Measurements from ENCODE around the gene SPON1.

DNA sequence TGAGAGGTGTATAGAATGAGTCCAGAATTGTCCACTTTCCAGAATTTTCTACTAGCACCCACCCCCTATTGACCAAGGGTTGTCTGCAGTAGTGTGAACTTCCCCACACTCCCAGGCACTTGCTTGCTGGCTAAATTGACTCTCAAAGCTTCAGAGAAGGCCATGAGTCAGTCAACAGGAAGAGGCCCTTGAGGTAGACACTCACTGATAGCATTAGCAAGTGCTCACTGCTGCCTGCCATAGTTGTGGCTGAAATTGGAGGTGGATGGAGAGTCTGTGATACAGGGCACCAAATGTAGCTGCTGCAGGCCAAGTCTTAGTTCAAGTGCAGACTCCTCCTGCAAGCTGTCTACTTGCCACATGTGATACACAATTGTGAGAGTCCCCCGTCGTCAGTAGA is 156.8 kb downstream of the SPON1 start:
- TF ChIP-seq, protein P1, sequence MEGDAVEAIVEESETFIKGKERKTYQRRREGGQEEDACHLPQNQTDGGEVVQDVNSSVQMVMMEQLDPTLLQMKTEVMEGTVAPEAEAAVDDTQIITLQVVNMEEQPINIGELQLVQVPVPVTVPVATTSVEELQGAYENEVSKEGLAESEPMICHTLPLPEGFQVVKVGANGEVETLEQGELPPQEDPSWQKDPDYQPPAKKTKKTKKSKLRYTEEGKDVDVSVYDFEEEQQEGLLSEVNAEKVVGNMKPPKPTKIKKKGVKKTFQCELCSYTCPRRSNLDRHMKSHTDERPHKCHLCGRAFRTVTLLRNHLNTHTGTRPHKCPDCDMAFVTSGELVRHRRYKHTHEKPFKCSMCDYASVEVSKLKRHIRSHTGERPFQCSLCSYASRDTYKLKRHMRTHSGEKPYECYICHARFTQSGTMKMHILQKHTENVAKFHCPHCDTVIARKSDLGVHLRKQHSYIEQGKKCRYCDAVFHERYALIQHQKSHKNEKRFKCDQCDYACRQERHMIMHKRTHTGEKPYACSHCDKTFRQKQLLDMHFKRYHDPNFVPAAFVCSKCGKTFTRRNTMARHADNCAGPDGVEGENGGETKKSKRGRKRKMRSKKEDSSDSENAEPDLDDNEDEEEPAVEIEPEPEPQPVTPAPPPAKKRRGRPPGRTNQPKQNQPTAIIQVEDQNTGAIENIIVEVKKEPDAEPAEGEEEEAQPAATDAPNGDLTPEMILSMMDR (IDR thresholded peaks at IDR 0.05) = no peak
- no peak for TF ChIP-seq POLR2A (IDR thresholded peaks at IDR 0.05)

Measured in heart left ventricle (tissue), 13 donors.